RWPE2 (cell line): ENCODE data around the gene CEACAM1.

Source experiments
- ATAC-seq: fragments of 200-7000 bp; cut with Tn5 transposase; 3 replicates; pipeline ENCODE4 v1.9.1; 2021; ENCODE audit warnings: low read depth
- DNase-seq: peaks from one replicate; pipeline ENCODE4 v3.0.0-alpha.2; 2020; ENCODE audit warnings: low spot score
- H3K27ac ChIP-seq: fragments of 450-650 bp; 2 replicates; pipeline ENCODE4 v1.5.1; 2017; ENCODE audit warnings: mild to moderate bottlenecking; ENCODE audit not compliant: poor library complexity, severe bottlenecking
- H3K27me3 ChIP-seq: fragments of 250-450 bp; sonication (Bioruptor Pico); 2 replicates; pipeline ENCODE4 v1.5.1; 2021; ENCODE audit warnings: mild to moderate bottlenecking, moderate library complexity; ENCODE audit not compliant: insufficient read depth, poor library complexity, severe bottlenecking
- H3K36me3 ChIP-seq: fragments of 250-450 bp; sonication (Bioruptor Pico); 2 replicates; pipeline ENCODE4 v1.5.1; 2020; ENCODE audit warnings: low read depth, mild to moderate bottlenecking, moderate library complexity
- H3K4me1 ChIP-seq: fragments of 250-450 bp; sonication (Bioruptor Pico); 2 replicates; pipeline ENCODE4 v1.5.1; 2021; ENCODE audit warnings: mild to moderate bottlenecking, moderate library complexity; ENCODE audit not compliant: insufficient read depth, poor library complexity, severe bottlenecking
- H3K4me3 ChIP-seq: fragments of 250-450 bp; sonication (Bioruptor Pico); 2 replicates; pipeline ENCODE4 v1.5.1; 2021; ENCODE audit warnings: mild to moderate bottlenecking, moderate library complexity; ENCODE audit not compliant: severe bottlenecking
- H3K9me3 ChIP-seq: fragments of 250-450 bp; sonication (Bioruptor Pico); 2 replicates; pipeline ENCODE4 v1.5.1; 2021; ENCODE audit warnings: mild to moderate bottlenecking, moderate library complexity; ENCODE audit not compliant: severe bottlenecking
- CTCF ChIP-seq: fragments of 450-650 bp; IDR thresholded peaks from one replicate; pipeline ENCODE4 v1.5.1; 2017; ENCODE audit warnings: mild to moderate bottlenecking, moderate library complexity; ENCODE audit not compliant: poor library complexity, severe bottlenecking

CEACAM1 gene

DNA sequence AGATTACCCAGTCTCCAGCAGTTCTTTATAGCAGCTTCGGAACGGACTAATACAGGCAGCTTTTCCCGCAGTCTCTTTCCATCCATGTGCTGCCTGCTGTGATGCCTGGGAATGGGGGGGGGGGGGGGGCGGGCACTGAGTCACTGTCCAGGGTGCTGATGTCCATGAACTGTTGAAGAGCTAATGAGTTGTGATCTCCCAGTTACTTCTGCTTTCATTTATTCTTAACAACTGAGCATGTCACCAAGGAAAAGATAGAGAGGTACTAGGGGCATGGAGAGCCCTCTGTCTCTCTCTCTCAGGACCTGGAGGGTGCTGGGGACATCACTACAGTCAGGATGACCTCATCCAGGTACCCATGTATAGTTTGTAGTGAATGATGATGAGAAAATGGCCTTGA is 20.3 kb upstream of the CEACAM1 start:
- H3K27me3 ChIP-seq, result no peaks in the 10 kb centered on the region
- no peak for TF ChIP-seq CTCF
- H3K9me3 ChIP-seq, result no peaks in the 10 kb centered on the region
- no peaks in the 10 kb centered on the region for H3K36me3 ChIP-seq
- no peak for ATAC-seq
- DNase-seq, result no peak
- no peak overlapping the region for H3K27ac ChIP-seq
- H3K4me3 ChIP-seq, result no peak overlapping the region
- no peaks in the 10 kb centered on the region for H3K4me1 ChIP-seq

GRCh38 chr19:42547929-42548328 is 19.6 kb upstream of the CEACAM1 start:
- H3K4me3 ChIP-seq, result no peak overlapping the region
- H3K27ac ChIP-seq, result no peak overlapping the region
- TF ChIP-seq CTCF, result no peak
- no peak for DNase-seq
- no peaks in the 10 kb centered on the region for H3K9me3 ChIP-seq
- ATAC-seq, result no peak
- no peaks in the 10 kb centered on the region for H3K36me3 ChIP-seq
- no peaks in the 10 kb centered on the region for H3K4me1 ChIP-seq
- H3K27me3 ChIP-seq, result no peaks in the 10 kb centered on the region

GRCh38 chr19:42546831-42547500 is 18.7 kb upstream of the CEACAM1 start:
- Histone ChIP-seq H3K4me3 (no peak overlapping the region), H3K9me3 (no peaks in the 10 kb centered on the region), H3K27ac (no peak overlapping the region), H3K27me3 (no peaks in the 10 kb centered on the region), H3K4me1 (no peaks in the 10 kb centered on the region), H3K36me3 (no peaks in the 10 kb centered on the region)
- DNase-seq, result no peak
- no peak for ATAC-seq
- TF ChIP-seq CTCF, result no peak

GRCh38 chr19:42544146-42544545 is 15.9 kb upstream of the CEACAM1 start:
- H3K4me3 ChIP-seq, result no peak overlapping the region
- no peaks in the 10 kb centered on the region for H3K27me3 ChIP-seq
- DNase-seq (no peak), ATAC-seq (no peak)
- H3K27ac ChIP-seq, result no peak overlapping the region
- H3K4me1 ChIP-seq, result no peaks in the 10 kb centered on the region
- no peaks in the 10 kb centered on the region for H3K36me3 ChIP-seq
- no peaks in the 10 kb centered on the region for H3K9me3 ChIP-seq
- no peak for TF ChIP-seq CTCF

DNA sequence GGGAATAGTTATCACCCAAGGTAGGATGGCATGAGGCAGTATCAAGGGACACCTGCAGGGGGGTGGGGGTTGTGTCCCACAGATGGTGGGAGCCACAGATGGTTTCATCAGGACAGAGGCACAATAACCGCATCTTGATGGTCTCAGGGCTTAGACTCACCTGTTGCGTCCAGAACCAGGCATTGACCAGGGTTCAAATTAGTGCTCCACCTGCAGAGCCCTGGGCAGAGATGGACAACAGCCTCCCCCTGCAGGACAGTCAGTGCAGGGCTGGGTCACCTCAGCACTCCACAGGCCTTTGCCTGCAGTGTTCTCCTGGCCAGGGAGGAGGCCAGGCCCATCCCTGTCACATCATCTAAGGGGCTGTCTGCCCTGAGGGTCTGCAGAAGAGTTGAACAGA is 14.5 kb upstream of the CEACAM1 start:
- Histone ChIP-seq H3K36me3 (no peaks in the 10 kb centered on the region), H3K4me1 (no peaks in the 10 kb centered on the region), H3K27ac (no peak overlapping the region), H3K4me3 (no peak overlapping the region), H3K27me3 (no peaks in the 10 kb centered on the region), H3K9me3 (no peaks in the 10 kb centered on the region)
- DNase-seq, result no peak
- TF ChIP-seq CTCF, result no peak
- no peak for ATAC-seq
